CD4-positive, alpha-beta T cell treated with Interleukin-15 for 4 hours (primary cell): ENCODE results near the gene C19orf44.
A peak's percentile ranks its signal among the peaks of the same experiment; 100 is the strongest.
"Not testable (repeated sequence)": the region's sequence is repeated elsewhere in the genome, so short reads cannot be mapped to it uniquely, and the experiment has no call there.

Experiments
- DNase-seq: peaks from one replicate; pipeline ENCODE4 v3.0.0-alpha.2; 2020; ENCODE audit warnings: low spot score

C19orf44 gene

GRCh38 chr19:16495982-16496612, at the start of gene C19orf44, which contains the start of gene CALR3:
TSS of gene C19orf44 (plus strand) at chr19:16496394. CDS start at chr19:16500793, 4,399 bp downstream.
TSS of gene CALR3 (minus strand) at chr19:16496167. CDS start at chr19:16496129, 38 bp downstream.
- peak; percentile 97 for DNase-seq

DNA sequence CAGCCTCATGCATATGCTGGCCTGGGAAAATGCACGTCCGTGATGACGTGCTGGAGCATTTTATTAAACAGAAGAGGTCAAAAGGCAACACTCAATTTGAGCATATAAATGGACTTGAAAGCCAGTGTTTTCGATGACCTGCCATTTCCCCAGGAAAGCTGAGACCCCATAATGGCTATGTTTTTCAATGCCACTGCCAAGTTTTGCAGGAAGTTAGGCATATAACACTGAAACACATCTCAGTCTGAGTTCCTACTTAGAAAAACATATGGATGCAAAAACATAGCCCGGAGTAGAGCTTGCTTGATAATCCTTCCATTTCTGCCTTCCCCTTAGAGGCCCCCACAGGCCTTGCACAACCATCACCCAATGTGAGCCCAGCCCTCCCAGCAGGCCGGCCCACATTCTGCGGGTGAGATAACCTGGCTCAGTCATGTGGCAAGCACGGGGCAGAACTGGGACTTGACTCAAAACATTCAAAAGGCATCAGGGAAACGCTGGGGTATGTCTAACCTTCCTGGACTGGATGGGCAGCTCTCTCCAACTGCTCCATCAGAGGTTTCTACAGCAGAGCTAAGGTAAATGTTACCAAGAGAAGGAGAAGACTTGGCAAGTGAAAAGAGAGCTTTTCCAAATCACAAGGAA, 49.3 kb upstream of the C19orf44 start:
- peak; percentile 30 for DNase-seq

- not testable (repeated sequence) for DNase-seq
Observed at GRCh38 chr19:16448872-16449271, 47.3 kb upstream of the C19orf44 start.

DNA sequence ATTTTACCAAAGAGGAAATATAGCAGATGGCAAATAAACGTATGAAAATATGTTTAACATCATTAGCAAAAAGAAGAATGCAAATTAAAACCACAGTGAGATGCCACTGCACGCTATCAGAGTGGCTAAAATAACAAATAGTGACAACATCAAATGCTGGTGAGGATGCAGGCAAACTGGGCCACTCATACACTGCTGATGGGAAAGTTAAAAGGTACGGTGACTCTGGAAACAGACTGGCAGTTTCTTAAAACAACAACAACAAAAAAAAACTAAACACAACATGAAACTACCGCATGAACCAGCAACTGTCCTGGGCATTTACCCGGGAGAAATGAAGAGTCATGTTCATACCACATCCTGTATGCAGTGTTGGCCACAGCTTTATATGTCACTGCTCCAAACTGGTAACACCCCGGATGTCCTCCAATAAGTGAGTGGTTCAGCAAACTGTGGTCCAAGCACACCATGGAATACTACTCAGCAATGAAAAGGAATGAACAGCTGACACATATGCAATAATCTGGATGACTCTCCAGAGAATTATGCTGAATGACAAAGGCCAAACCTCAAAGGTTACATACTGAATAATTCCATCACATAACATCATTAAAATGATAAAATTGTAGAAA, 46.7 kb upstream of the C19orf44 start:
- peak; percentile 56 for DNase-seq

GRCh38 chr19:16452325-16452724, 43.9 kb upstream of the C19orf44 start:
- DNase-seq, result no peak

DNA sequence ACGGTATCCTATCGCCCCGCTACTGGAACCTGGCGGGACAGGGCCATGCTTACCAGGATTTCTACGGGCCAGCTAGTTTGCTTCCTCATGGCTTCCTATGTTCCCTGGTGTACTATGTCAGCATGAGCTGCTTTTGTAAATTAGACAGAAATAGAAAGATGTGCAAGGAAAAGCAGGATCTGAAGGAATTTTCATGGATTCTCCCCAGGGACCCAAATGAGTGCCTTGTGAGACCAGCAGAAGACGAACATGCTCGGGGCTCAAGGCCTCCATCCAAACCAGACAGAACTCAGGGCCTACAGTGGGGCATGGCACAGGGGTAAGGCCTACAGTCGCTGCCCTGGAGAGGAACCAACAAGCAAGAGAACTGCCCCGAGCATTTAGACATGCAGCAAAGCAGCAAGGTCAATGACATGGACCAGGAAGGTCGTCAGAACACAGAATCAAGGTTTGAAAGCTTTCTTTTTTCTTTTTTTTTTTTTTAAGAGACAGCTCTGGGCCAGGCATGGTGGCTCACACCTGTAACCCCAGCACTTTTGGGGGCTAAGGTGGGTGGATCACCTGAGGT, 41.8 kb upstream of the C19orf44 start:
- no peak for DNase-seq

DNA sequence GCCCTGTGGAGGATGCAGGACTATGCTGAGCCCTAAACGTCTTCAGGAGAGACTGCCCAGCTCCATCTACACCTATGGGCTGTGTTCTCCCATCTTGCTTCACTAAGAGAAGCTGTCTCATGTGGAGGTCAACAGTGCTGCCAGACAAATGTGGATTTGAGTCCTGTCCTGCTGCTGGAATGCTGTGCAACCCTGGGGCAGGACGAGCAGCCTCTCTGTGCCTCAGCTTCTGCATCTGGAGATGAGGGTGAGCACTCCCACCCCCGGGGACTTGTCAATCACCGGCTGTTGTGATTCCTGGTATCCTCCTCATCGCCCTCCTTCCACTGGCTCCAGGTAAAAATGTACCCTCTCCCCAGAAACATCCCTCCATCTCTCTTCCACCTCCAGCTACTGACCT, 40.7 kb upstream of the C19orf44 start:
- no peak for DNase-seq

DNA sequence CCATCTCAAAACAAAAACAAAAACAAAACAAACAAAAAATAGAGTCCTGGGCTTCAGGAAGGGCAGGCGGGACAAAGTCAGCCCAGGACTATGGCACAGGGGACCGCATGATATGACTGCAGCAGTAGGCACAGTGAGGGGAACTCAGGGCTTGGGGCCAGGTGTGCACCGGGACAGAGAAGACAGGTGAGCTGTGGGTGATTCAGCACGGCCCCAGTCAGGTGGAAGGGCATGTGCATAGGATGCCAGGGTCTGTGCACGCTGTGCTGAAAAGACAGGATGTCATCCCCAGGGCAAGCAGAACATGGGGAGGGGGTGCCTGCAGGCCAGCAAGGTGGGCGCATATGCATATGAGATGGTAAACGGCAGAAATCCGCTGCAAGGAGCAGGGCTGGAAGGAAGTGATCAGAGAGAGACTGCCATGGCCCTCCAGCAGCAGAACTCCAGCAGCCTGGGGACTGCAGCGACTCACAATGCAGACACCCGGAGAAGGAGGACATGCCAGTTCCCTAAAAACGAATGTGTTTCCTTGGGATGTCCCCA, 39.5 kb upstream of the C19orf44 start:
- DNase-seq, result no peak

GRCh38 chr19:16457195-16457953, 38.8 kb upstream of the C19orf44 start:
- no peak for DNase-seq

DNA sequence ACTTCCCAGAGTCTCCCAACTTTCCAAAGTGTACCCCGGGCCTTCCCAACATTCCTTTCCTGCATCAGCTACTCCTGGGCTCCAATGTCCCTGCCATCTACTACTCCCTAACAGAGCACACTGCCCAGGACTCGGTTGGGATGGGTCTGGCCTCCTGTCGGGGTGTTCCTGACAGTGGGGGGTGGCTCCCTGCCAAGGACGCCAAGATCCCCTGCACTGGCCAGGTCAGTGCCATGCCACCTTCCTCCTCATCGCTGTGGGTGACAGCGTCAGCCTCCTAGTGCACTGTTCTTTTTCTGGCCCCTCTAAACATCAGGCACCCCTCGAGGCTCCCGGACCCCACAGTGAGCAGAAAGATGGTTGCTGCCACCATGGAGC, 38.3 kb upstream of the C19orf44 start:
- no peak for DNase-seq

DNA sequence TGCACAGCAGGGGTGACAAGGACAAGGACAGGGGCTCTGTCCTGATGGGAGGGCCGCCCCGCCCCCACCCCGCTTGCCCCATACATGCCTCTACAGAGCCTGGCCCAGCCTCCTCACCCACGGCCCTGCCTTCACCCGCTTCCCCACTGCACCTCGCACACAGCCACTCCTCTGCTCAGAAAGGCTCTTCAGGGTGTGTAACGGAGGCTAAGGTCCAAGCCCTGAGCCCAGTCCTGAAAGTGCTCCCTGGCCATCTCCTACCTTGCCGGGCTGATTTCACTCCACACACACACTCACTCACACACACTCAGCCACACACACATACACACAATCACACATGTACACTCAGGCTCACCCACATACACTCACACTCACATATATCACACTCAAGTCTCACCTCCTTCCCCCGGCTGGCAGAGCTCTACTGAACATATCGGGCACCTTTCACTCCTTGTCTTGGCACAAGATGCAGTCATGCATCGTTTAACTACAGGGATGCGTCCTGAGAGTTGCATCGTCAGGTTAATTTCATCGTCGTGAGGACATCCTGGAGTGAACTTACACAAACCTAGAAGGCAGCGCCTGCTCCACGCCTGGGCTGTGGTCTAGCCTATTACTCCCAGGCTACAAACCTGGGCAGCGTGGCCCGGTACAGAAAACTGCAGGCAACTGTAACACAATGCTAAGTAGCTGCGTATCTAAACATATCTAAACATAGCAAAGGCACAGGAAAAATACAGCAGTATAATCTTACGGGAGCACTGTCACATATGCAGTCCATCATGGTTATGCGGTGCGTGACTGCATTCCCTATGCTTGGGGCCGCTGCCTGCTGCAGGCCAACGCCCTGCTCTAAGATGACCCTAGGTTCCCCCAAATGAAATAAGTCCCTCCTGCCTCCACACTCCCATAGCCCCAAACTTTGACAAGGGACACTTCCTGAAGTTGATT, 37.5 kb upstream of the C19orf44 start:
- no peak for DNase-seq

- DNase-seq, result no peak
Observed at GRCh38 chr19:16459680-16460079, 36.5 kb upstream of the C19orf44 start.

DNA sequence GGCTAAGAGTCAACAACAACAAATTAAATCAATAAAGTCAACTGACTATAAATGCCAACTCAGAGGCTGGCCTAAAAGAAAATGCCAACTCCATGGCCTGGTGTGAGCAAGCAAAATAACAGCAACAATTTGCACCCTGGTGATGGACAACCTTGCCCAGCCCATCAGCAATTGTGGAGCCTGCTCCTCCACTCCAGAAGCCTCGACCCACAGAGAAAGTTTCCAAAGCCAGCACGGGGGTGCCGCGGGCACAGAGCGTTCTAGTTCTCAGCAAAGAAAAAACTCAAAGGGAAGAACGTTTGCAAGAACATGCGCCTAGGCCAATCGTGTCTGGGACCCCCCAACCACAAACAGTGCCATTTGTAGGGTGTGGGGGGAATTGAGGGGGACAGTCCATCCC, 35.7 kb upstream of the C19orf44 start:
- no peak for DNase-seq

- DNase-seq, result no peak
Observed at GRCh38 chr19:16461630-16462051, 34.6 kb upstream of the C19orf44 start.

GRCh38 chr19:16462757-16463250, 33.4 kb upstream of the C19orf44 start:
- DNase-seq, result no peak

DNA sequence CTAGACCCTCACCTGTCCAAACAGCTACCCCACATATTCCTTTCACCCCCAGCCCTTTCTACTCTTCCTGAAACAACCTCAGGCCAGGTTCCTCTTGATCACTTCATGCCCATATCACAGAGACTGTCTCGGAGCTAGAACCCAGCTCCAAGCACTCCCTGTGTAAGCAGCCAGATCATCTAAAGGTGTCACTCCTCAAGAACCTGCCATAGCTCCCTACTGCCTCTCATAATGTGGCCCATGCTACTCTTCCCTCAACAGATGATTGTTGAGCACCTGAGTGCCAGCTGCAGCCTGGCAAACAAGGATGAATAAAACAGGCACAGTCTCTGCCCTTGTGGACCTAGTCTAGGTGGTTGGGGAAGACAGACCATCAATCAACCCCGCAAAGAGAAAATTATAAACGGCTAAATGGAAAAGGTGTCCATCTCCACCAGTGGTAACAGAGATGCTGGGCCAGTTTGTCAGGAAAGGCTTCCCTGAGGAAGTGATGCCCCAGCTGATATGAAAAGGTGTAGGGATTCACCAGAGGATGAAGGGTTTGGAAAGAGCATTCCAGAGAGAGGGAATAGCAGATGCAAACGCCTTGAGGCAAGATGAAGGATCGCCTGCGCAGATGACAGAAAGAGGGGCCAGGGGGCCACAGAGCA, 32.7 kb upstream of the C19orf44 start:
- no peak for DNase-seq

GRCh38 chr19:16463991-16464575, 32.1 kb upstream of the C19orf44 start:
- no peak for DNase-seq

DNA sequence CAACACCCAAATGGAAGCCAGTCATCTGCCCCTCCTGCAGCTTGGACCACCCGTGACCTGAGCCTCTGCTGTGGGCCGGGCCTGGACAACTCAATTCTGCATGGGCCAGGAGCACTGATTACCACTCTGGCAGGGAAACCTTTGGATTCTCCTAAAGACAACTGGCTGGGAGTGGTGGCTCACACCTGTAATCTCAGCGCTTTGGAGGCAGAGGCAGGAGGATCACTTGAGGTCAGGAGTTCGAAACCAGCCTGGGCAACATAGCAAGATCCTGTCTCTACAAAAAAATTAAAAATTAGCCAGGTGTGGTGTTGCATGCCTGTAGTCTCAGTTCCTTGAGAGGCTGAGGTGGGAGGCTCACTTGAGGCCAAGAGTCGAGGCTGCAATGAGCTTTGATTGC, 31.0 kb upstream of the C19orf44 start:
- DNase-seq, result no peak

- DNase-seq, result not testable (repeated sequence)
Observed at GRCh38 chr19:16466802-16467427, 29.3 kb upstream of the C19orf44 start.
